Common myeloid progenitor, CD34-positive (primary cell): Measurements from ENCODE around the gene TIMMDC1.

Experiments used
- CTCF ChIA-PET: fragments of 350-600 bp; sonication (Branson Sonifier 250); formaldehyde crosslinking; loops from one replicate; lab custom pipeline; 2021; ENCODE audit warnings: antibody characterized with exemption; lab: Charles Lee
- POLR2A ChIA-PET: fragments of 350-600 bp; sonication (Branson Sonifier 250); formaldehyde crosslinking; loops from one replicate; lab custom pipeline; 2021; ENCODE audit warnings: antibody characterized with exemption; lab: Charles Lee
- DNase-seq, 3 donors: peaks; one replicate each; pipeline versions ENCODE4 v3.0.0 to v3.0.0-alpha.2; 2013
- H3K27ac ChIP-seq, 2 experiments: 1 replicate in 1 of 2; 2 replicates in 1 of 2; pipeline ENCODE4 v1.7.0; 2013; ENCODE audit warnings: inconsistent platforms in 2 of 2, low read length in 2 of 2, mild to moderate bottlenecking in 2 of 2, low read depth in 1 of 2, moderate library complexity in 1 of 2; ENCODE audit not compliant: severe bottlenecking in 2 of 2, insufficient read depth in 1 of 2, poor library complexity in 1 of 2
- H3K27me3 ChIP-seq, 5 experiments: replicated peaks in 2 of 5; 1 replicate in 3 of 5; 2 replicates in 2 of 5; pipeline versions ENCODE4 v1.6.1 to v1.7.0; 2013; ENCODE audit warnings: low read length in 4 of 5, mild to moderate bottlenecking in 2 of 5, moderate library complexity in 2 of 5, inconsistent platforms in 1 of 5; ENCODE audit not compliant: insufficient read depth in 5 of 5, control insufficient read depth in 4 of 5
- H3K36me3 ChIP-seq, 4 experiments: 1 replicate in 2 of 4; 2 replicates in 2 of 4; pipeline versions ENCODE4 v1.6.1 to v1.7.0; 2013; ENCODE audit warnings: low read length in 3 of 4, control low read depth in 1 of 4, mild to moderate bottlenecking in 1 of 4; ENCODE audit not compliant: control insufficient read depth in 4 of 4, insufficient read depth in 4 of 4
- H3K4me1 ChIP-seq, 4 experiments: 1 replicate in 3 of 4; 2 replicates in 1 of 4; pipeline versions ENCODE4 v1.6.1 to v1.7.1; 2013; ENCODE audit warnings: low read length in 3 of 4, mild to moderate bottlenecking in 3 of 4, control low read depth in 1 of 4, inconsistent platforms in 1 of 4, moderate library complexity in 1 of 4; ENCODE audit not compliant: control insufficient read depth in 4 of 4, insufficient read depth in 4 of 4; ENCODE audit errors: control extremely low read depth in 1 of 4
- H3K4me3 ChIP-seq, 7 experiments: 1 replicate in 4 of 7; 2 replicates in 3 of 7; pipeline versions ENCODE4 v1.5.1 to v1.7.0; 2013; ENCODE audit warnings: mild to moderate bottlenecking in 7 of 7, low read length in 6 of 7, moderate library complexity in 6 of 7, inconsistent platforms in 2 of 7, low read depth in 2 of 7, control low read depth in 1 of 7; ENCODE audit not compliant: insufficient read depth in 4 of 7, control insufficient read depth in 1 of 7; ENCODE audit errors: extremely low read depth in 1 of 7
- H3K9me3 ChIP-seq, 5 experiments: 1 replicate in 4 of 5; 2 replicates in 1 of 5; pipeline versions ENCODE4 v1.6.1 to v1.7.1; 2013; ENCODE audit warnings: low read length in 4 of 5, mild to moderate bottlenecking in 2 of 5, inconsistent platforms in 1 of 5, low read depth in 1 of 5, moderate library complexity in 1 of 5; ENCODE audit not compliant: control insufficient read depth in 4 of 5, insufficient read depth in 2 of 5; ENCODE audit errors: control extremely low read depth in 1 of 5
- WGBS: methylation state at CpG from one replicate; pipeline ENCODE4 v1.1.5; 2013; ENCODE audit not compliant: insufficient coverage; 5-methylcytosine and 5-hydroxymethylcytosine counted together

Gene TIMMDC1

DNA sequence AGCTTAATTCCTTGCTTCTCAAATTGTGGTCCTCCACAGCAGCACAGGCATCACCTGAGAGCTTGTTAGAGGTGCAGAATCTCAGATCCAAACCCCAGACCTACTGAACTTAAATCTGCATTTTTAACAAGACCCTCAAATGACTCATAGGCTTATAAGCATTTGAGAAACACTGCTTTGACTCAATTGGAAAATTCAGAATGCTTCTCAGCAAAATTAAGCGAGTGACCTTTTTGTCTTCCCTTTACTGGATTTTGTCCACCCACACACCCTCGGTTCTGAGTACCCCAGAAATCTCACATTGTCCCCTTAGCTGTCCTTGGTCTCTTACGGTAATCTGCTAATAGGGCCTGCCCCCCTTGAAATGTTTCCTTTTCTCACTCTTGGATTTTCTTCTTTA, 43.2 kb downstream of the TIMMDC1 start:
- ChIA-PET POLR2A (interaction anchor here (1.0 kb wide), 1 partner anchor 14 kb away, joined by 3 read pairs; no protein-coding TSS in a partner anchor), CTCF (interaction anchor here (1.0 kb wide), 1 partner anchor 301 kb away, joined by 3 read pairs; the partner anchor contains the start of gene B4GALT4)
- Histone ChIP-seq H3K4me3 (no peak overlapping the region), H3K27me3 (no peaks in the 10 kb centered on the region), H3K4me1 (no peaks in the 10 kb centered on the region), H3K27ac (no peak overlapping the region), H3K9me3 (peaks cover 0 to 3% (median 0%) of the 10 kb centered on the region in 5 experiments), H3K36me3 (no peaks in the 10 kb centered on the region)
- WGBS = 100% methylated on average over 3 of the region's 3 CpGs
- no peak for DNase-seq

DNA sequence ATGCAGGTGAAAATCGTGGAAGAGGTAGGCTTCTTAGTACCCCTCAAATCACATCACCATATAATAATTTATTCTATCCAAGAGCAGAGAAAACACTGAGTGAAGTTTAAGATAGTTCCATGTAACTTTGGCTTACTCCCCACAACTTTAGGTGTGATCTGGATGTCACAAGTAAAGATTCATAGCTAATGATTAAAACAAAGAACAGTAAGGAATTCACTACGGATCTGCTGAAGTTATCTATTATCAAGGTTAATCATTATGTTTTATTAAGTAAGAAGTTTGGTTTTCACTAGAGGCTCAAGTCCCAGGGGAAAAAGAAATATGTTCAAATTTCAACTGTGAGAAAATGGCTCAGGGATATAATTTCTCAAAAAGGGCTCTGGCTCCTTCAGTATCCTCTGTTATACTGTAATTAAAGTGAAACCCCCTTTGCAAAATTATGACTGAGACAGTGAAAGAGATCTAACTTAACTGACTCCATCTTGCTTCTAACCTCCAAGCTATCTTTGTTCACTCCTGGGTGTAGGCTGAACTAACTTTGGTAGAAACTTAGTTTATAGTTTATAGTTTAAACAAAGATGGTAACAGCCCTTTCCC, 43.9 kb downstream of the TIMMDC1 start:
- H3K9me3 ChIP-seq = peaks cover 0 to 3% (median 0%) of the 10 kb centered on the region in 5 experiments
- H3K36me3 ChIP-seq = no peaks in the 10 kb centered on the region
- H3K4me3 ChIP-seq = no peak overlapping the region
- H3K4me1 ChIP-seq = no peaks in the 10 kb centered on the region
- ChIA-PET CTCF (interaction anchor here (1.0 kb wide), 1 partner anchor 302 kb away, joined by 3 read pairs; the partner anchor contains the start of gene B4GALT4), POLR2A (interaction anchor here (1.0 kb wide), 1 partner anchor 13 kb away, joined by 3 read pairs; no protein-coding TSS in a partner anchor)
- no peak overlapping the region for H3K27ac ChIP-seq
- H3K27me3 ChIP-seq = no peaks in the 10 kb centered on the region
- no peak for DNase-seq
- WGBS = no CpG with 5 or more reads among the region's 2 CpGs

DNA sequence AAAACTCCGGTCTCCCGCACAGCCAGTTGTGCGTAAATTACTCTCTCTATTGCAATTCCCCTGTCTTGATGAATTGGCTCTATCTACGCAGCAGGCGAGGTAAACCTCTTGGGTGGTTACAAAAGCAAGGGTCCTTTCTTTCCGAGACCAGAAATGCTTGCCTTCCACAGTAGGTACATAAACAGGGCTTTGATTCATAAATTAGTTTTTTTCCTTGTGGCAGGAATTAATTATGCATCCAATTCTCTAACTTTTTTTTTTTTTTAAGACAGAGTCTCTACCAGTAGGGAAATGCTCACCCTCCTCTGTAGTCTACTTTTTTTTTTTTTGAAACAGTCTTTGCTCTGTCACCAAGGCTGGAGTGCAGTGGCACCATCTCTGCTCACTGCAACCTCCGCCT, 44.8 kb downstream of the TIMMDC1 start:
- no peak overlapping the region for H3K27ac ChIP-seq
- DNase-seq = no peak
- no peaks in the 10 kb centered on the region for H3K27me3 ChIP-seq
- H3K4me3 ChIP-seq = no peak overlapping the region
- 93% methylated on average over 6 of the region's 7 CpGs for WGBS
- ChIA-PET POLR2A (no interaction called here), CTCF (no interaction called here)
- no peaks in the 10 kb centered on the region for H3K36me3 ChIP-seq
- H3K4me1 ChIP-seq = no peaks in the 10 kb centered on the region
- H3K9me3 ChIP-seq = peaks cover 0 to 3% (median 0%) of the 10 kb centered on the region in 5 experiments

DNA sequence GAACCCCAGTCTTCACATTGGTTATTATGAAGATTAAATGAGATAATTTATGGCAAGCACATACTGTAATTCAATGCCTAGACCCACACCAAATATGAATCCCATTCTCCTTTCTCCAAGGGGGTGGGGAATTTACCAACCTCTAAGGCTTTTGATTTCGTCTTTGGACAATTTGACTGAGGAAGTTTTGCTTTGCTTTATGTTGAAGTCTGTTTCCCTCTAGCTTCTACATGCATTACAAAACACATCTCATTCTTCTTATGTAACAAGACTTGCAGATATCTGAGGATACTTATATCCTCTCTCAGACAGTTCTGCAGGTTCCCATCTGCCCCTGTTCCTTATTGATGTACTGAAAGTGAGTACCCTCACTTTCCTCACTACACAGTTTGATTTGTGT, 48.9 kb downstream of the TIMMDC1 start:
- Histone ChIP-seq H3K9me3 (peaks cover 0 to 3% (median 0%) of the 10 kb centered on the region in 5 experiments), H3K27ac (no peak overlapping the region), H3K36me3 (no peaks in the 10 kb centered on the region), H3K27me3 (no peaks in the 10 kb centered on the region), H3K4me1 (no peaks in the 10 kb centered on the region), H3K4me3 (no peak overlapping the region)
- no CpG with 5 or more reads among the region's 1 CpG for WGBS
- DNase-seq = no peak
- ChIA-PET CTCF (interaction anchor here (1.1 kb wide), 1 partner anchor 27 kb away, joined by 3 read pairs; no protein-coding TSS in a partner anchor), POLR2A (interaction anchor here (0.6 kb wide), 1 partner anchor 16 kb away, joined by 3 read pairs; no protein-coding TSS in a partner anchor)

DNA sequence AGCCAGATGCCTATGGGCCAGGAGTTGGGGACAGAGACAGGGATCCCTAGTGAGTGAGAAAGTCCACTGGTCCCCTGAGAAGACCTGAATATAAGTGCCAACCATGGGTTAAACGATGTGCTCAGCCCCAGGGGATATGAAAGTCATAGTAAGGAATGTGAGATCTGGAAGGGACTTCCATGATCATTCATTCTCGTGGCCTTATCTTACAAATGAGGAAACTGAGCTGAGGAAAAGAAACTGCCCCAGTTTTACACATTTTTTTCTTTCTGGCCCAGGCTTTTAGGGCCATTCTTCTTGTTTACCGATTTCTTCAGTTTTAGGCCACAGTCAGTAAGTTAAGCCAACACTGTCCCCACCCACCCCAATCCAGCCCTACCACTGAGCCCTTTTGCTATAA, 50.0 kb downstream of the TIMMDC1 start:
- H3K4me3 ChIP-seq = no peak overlapping the region
- no peaks in the 10 kb centered on the region for H3K9me3 ChIP-seq
- DNase-seq = no peak
- CTCF ChIA-PET = interaction anchor here (1.2 kb wide), 1 partner anchor 18 kb away, joined by 3 read pairs; no protein-coding TSS in a partner anchor
- no peaks in the 10 kb centered on the region for H3K27me3 ChIP-seq
- H3K4me1 ChIP-seq = no peaks in the 10 kb centered on the region
- no peak overlapping the region for H3K27ac ChIP-seq
- 64% methylated on average over 3 of the region's 3 CpGs for WGBS
- no peaks in the 10 kb centered on the region for H3K36me3 ChIP-seq
- POLR2A ChIA-PET = no interaction called here

DNA sequence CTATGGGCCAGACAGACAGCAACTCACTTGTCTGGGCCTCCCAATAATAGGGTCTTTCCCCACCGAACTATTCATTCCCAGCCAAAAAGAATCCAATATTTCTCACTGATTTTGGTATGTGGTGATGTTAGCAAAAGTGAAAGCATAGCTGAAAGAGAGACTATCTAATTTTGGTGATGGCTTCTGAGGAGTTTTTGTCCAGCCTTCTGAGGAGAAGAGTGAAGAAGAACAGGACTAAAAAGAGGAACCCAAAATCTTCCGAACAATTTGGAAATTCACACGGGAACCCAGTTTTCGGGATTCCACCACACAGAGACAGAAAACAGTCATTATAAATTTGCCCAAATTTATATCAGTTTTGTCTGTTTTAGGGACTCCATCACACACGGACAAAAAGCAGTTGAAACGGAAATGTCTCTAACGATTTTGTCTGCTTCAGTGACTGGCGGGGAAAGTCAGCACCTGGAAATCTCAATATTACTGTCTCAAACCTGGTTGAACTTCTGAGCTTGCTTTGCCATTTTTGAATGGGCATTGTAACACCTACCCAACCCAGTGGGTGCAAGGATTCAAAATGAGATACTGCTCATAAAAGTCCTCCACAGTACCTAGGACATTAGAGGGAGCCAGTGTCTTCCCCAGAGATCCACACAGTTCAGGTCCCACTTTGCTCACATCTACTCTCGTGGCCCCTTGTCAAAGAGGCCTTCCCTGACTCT, 52.0 kb downstream of the TIMMDC1 start:
- POLR2A ChIA-PET = no interaction called here
- no peaks in the 10 kb centered on the region for H3K9me3 ChIP-seq
- CTCF ChIA-PET = interaction anchor here (1.6 kb wide), 1 partner anchor 10 kb away, joined by 9 read pairs; no protein-coding TSS in a partner anchor

DNA sequence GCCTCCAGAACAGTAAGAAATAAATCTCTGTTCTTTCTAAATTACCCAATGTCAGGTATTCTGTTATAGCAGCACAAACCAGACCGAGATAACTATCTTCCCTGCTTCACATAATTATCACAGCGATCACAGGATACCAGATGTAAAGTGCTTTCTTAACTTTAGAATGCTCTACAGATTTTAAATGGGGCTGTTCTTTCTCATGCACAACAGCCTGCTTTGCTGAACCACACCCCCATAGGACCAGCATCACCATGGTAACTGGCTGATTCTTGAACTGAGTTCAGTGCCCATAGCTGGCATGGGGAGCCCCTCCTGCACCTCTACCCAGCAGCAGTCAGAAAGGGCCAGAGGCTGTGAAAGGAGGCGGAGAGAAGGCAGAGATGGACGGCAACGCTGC, 53.3 kb downstream of the TIMMDC1 start:
- peaks cover 0 to 19% (median 17%) of the 10 kb centered on the region in 4 experiments for H3K4me1 ChIP-seq
- H3K27me3 ChIP-seq = no peaks in the 10 kb centered on the region
- H3K36me3 ChIP-seq = no peaks in the 10 kb centered on the region
- no peak for DNase-seq
- ChIA-PET CTCF (no interaction called here), POLR2A (no interaction called here)
- H3K4me3 ChIP-seq = no peak overlapping the region
- H3K27ac ChIP-seq = no peak overlapping the region
- H3K9me3 ChIP-seq = no peaks in the 10 kb centered on the region
- 100% methylated on average over 3 of the region's 5 CpGs for WGBS

More for the DNA sequence above, 52.0 kb downstream of the TIMMDC1 start:
- H3K27ac ChIP-seq = no peak overlapping the region
- DNase-seq = no peak
- 100% methylated on average over 5 of the region's 9 CpGs for WGBS
- no peak overlapping the region for H3K4me3 ChIP-seq
- no peaks in the 10 kb centered on the region for H3K36me3 ChIP-seq
- peaks cover 0 to 12% (median 11%) of the 10 kb centered on the region in 4 experiments for H3K4me1 ChIP-seq
- H3K27me3 ChIP-seq = no peaks in the 10 kb centered on the region
